ENCODE measurements around the gene TBX1.

- TF ChIP-seq CTCF (IDR thresholded peaks at IDR 0.05) = no peak
- TF ChIP-seq ZFX (IDR thresholded peaks at IDR 0.05; ENCODE audit: borderline replicate concordance) = no peak
These were observed 23.2 kb downstream of the TBX1 start for GRCh38 chr22:19783586-19784383.

Data from 22Rv1 (cell line).